IMR-90 (cell line): Measurements from ENCODE around the gene TNNI3K.

Experiments
- CEBPB ChIP-seq: IDR thresholded peaks from 2 replicates; pipeline ENCODE4 v1.6.1; 2012; ENCODE audit warnings: low read depth, low read length, improper control_type of control experiment
- CTCF ChIP-seq: conservative IDR thresholded peaks from 2 replicates; pipeline ENCODE4 v1.5.1; 2012; ENCODE audit warnings: mild to moderate bottlenecking, low read depth, low read length, improper control_type of control experiment
- MXI1 ChIP-seq: IDR thresholded peaks from 2 replicates; pipeline ENCODE4 v1.6.1; 2012; ENCODE audit warnings: low read depth, mild to moderate bottlenecking, low read length, moderate library complexity, borderline replicate concordance
- POLR2A ChIP-seq: IDR thresholded peaks from 2 replicates; pipeline ENCODE4 v1.6.1; 2012; ENCODE audit warnings: mild to moderate bottlenecking, low read depth, low read length
- RAD21 ChIP-seq: IDR thresholded peaks from 2 replicates; pipeline ENCODE4 v1.6.1; 2012; ENCODE audit warnings: low read length, improper control_type of control experiment
- RFX5 ChIP-seq: IDR thresholded peaks from 2 replicates; pipeline ENCODE4 v1.8.0; 2012; ENCODE audit warnings: low read depth, mild to moderate bottlenecking, low read length, moderate library complexity
- SMC3 ChIP-seq: fragments of 150-350 bp; IDR thresholded peaks from 2 replicates; pipeline ENCODE4 v1.6.1; 2016; ENCODE audit warnings: low read depth, mild to moderate bottlenecking, antibody characterized with exemption, low read length, moderate library complexity

GRCh38 chr1:74570797-74571492 is 335.8 kb downstream of the TNNI3K start:
- no peak for TF ChIP-seq CTCF
- no peak for TF ChIP-seq POLR2A
- TF ChIP-seq SMC3, result no peak
- no peak for TF ChIP-seq RAD21
- TF ChIP-seq RFX5, result no peak
- TF ChIP-seq MXI1, result no peak
- no peak for TF ChIP-seq CEBPB
